ENCODE data around the gene RBM33.

DNA sequence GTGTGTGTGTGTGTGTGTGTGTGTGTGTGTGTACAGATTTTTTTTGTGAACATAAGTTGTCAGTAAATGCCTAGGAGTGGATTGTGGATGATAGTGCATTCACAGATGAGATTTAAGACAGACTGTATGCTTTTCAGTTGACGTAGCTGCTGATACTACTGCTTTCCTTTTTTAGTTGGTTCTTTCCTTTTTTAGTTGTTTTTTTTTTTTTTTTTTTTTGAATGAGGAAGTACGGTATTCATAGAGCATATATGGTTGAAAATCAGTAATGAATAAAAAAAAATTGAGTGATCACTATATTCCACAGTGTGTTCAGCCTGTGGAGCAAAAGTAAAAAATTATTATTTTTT, 80.5 kb downstream of the RBM33 start:
- TF ChIP-seq CTCF (IDR thresholded peaks at IDR 0.05) (no peak), POLR2AphosphoS5 (IDR thresholded peaks at IDR 0.05) (no peak)
